ENCODE measurements around the gene ROR1.

Gene ROR1

DNA sequence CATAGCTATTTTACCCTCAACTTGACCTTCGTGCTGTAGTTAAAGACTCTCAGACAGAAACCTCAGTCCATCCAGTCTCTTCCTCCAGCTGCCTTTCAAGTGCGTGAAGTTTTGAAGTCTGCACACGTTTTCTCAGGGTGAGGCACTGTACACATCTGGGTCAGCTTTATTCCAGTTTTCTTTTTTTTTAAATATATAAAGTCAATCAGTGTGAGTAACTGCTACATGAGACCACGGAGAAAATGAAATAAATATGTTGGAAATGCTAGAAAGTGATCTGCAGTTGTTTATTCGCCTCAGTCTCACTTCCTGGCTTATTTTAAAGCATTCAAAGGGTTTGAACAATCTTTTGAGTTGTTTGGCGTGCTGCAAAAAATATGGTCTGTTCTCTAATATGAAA, 135.7 kb downstream of the ROR1 start:
- CTCF ChIA-PET = interaction anchor here (0.6 to 1.0 kb wide), 3 partner anchors 11 to 293 kb away, joined by 3 to 5 read pairs (median 3); no protein-coding TSS in a partner anchor
- no peak overlapping the region for H3K4me3 ChIP-seq (ENCODE audit: low read depth, low read length)
- POLR2A ChIA-PET = no interaction called here
- TF ChIP-seq, protein P1, sequence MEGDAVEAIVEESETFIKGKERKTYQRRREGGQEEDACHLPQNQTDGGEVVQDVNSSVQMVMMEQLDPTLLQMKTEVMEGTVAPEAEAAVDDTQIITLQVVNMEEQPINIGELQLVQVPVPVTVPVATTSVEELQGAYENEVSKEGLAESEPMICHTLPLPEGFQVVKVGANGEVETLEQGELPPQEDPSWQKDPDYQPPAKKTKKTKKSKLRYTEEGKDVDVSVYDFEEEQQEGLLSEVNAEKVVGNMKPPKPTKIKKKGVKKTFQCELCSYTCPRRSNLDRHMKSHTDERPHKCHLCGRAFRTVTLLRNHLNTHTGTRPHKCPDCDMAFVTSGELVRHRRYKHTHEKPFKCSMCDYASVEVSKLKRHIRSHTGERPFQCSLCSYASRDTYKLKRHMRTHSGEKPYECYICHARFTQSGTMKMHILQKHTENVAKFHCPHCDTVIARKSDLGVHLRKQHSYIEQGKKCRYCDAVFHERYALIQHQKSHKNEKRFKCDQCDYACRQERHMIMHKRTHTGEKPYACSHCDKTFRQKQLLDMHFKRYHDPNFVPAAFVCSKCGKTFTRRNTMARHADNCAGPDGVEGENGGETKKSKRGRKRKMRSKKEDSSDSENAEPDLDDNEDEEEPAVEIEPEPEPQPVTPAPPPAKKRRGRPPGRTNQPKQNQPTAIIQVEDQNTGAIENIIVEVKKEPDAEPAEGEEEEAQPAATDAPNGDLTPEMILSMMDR (IDR thresholded peaks at IDR 0.05; ENCODE audit: insufficient read depth, low read length, missing control alignments) = no peak
- no peak for DNase-seq (ENCODE audit: low read depth, low spot score)

DNA sequence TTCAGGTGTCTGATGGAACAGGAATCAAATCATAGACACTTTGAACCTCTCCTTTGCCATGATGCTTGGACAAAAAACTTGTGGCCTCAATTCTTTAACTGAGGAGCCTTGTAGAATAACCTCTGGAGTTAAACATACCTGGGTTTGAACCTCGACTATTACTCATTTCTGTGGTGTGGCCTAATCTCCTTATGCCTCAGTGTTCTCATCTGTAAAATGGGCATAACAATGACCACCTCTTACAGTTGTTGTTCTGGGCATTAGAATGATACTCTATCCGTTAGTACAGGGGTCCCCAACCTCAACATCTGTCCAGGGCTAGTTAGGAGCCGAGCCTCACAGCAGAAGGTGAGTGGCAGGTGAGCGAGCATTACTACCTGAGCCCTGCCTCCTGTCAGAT, 137.2 kb downstream of the ROR1 start:
- TF ChIP-seq, protein P1 (IDR thresholded peaks at IDR 0.05; ENCODE audit: insufficient read depth, low read length, missing control alignments) = no peak
- no peak overlapping the region for H3K4me3 ChIP-seq (ENCODE audit: low read depth, low read length)
- DNase-seq (ENCODE audit: low read depth, low spot score) = no peak
- CTCF ChIA-PET = no interaction called here
- POLR2A ChIA-PET = no interaction called here

DNA sequence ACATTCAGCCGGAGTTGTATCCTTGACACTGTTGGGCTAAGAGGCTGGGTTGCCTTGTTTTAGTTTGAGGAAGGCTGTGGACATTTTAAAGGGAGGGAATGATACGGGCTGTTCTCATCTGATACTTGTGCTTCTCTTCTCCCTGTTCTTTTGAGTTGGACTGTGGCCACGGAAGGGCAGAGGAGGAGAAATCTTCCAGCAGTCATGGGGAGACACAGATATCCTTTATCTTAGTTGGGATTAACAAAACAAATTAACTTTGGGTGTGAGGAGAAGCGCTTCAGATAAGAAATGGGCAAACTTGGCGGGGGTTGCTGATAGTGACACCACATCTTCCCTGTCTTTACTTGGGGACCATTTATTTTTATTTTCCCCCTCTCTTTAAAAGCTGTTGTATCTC, 138.8 kb downstream of the ROR1 start:
- CTCF ChIA-PET = interaction anchor here (0.7 kb wide), 1 partner anchor 41 kb away, joined by 3 read pairs; no protein-coding TSS in a partner anchor
- no peak overlapping the region for H3K4me3 ChIP-seq (ENCODE audit: low read depth, low read length)
- no peak for DNase-seq (ENCODE audit: low read depth, low spot score)
- POLR2A ChIA-PET = no interaction called here
- TF ChIP-seq, protein P1 (IDR thresholded peaks at IDR 0.05; ENCODE audit: insufficient read depth, low read length, missing control alignments) = no peak

DNA sequence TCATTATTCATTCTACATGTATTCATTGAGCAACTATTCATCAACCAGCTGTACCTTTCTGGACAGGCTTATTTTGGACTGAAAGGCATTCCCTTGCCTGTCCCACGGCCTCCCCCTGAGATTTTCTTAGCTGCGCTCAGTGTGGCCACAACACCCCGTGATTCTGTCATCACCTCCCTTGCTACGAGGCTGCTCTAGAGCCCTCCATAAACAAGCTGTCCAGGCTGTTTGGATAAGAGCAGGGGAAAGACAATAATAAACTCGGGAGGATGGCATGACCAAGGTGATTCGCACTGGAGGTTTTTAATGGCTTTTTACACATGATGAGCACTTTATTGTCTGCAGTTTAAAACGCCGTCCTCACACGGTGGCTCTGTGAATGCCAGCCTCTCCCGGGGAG, 139.7 kb downstream of the ROR1 start:
- ChIA-PET POLR2A (no interaction called here), CTCF (interaction anchor here (0.6 to 3.7 kb wide), 10 partner anchors 8 to 296 kb away, joined by 3 to 23 read pairs (median 6); partner anchors contain the start of gene ROR1)
- TF ChIP-seq, protein P1 (IDR thresholded peaks at IDR 0.05; ENCODE audit: insufficient read depth, low read length, missing control alignments) = no peak
- H3K4me3 ChIP-seq (ENCODE audit: low read depth, low read length) = no peak overlapping the region
- DNase-seq (ENCODE audit: low read depth, low spot score) = no peak

DNA sequence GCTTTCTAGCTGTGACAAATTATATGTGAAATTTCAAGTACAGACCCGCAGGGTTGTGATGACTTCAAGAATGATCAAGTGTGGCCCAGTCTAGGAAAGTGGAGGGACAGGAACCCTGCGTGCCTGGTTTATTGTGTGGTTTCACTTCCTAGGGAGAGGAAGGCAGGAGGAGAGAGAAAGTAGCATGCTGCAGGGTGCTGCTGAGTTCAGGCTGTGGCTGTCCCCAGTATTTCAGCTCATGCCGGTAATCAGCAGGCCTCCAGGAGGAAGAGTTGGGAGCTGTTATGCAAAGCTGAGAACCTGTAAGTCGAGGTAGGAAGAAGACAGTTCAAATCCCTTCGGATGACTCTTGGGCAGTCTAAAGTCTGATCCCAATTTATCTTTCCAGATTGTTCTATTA, 140.4 kb downstream of the ROR1 start:
- TF ChIP-seq, protein P1 (IDR thresholded peaks at IDR 0.05; ENCODE audit: insufficient read depth, low read length, missing control alignments) = no peak
- H3K4me3 ChIP-seq (ENCODE audit: low read depth, low read length) = no peak overlapping the region
- CTCF ChIA-PET = interaction anchor here (0.6 to 3.7 kb wide), 14 partner anchors 8 to 296 kb away, joined by 3 to 23 read pairs (median 4); partner anchors contain the start of gene ROR1
- POLR2A ChIA-PET = no interaction called here
- no peak for DNase-seq (ENCODE audit: low read depth, low spot score)

DNA sequence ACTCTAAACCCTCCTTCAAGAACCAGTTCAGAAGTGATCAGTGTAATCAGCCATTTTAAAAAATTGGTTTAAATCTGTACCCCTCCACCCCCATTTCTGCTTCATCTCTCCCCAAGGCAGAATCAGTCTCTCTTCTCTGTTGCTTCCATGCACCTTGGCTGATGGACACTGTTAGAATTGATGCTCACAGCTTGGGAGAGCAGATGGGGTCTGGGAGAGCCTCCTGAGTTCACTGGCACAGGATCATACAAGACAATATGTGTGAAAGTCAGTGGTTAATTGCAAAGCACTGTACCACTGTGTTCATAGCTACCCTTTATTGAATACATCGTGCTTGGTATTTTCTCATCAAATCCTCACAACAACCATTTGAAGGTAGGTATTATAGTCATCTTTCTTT, 140.9 kb downstream of the ROR1 start:
- H3K4me3 ChIP-seq (ENCODE audit: low read depth, low read length) = no peak overlapping the region
- ChIA-PET POLR2A (no interaction called here), CTCF (interaction anchor here (0.8 to 3.7 kb wide), 14 partner anchors 9 to 304 kb away, joined by 3 to 23 read pairs (median 6); partner anchors contain the start of gene ROR1)
- no peak for DNase-seq (ENCODE audit: low read depth, low spot score)
- TF ChIP-seq, protein P1 (IDR thresholded peaks at IDR 0.05; ENCODE audit: insufficient read depth, low read length, missing control alignments) = no peak

Data from AG04449 (cell line).